Upper lobe of right lung (tissue), 1 donor: ENCODE results near the gene COL10A1. TPM values are rescaled to one million over a fixed set of nuclear protein-coding genes. Genes with fewer than 3 reads are reported as not detected.
"Not testable (repeated sequence)": the region's sequence is repeated elsewhere in the genome, so short reads cannot be mapped to it uniquely, and the experiment has no call there.

Source experiments
- ATAC-seq: fragments of 200-7000 bp; cut with Tn5 transposase; one replicate; pipeline ENCODE4 v1.9.1; 2020; ENCODE audit warnings: mild to moderate bottlenecking, moderate library complexity
- DNase-seq: peaks from one replicate; pipeline ENCODE4 v3.0.0-alpha.2; 2020
- H3K27ac ChIP-seq: fragments of 200-600 bp; one replicate; pipeline ENCODE4 v1.8.0; 2022
- H3K27me3 ChIP-seq: fragments of 200-600 bp; one replicate; pipeline ENCODE4 v1.8.0; 2022; ENCODE audit warnings: mild to moderate bottlenecking
- H3K36me3 ChIP-seq: fragments of 200-600 bp; one replicate; pipeline ENCODE4 v1.8.0; 2022
- H3K4me1 ChIP-seq: fragments of 200-600 bp; one replicate; pipeline ENCODE4 v1.8.0; 2022
- H3K4me3 ChIP-seq: fragments of 200-600 bp; one replicate; pipeline ENCODE4 v1.8.0; 2022; ENCODE audit warnings: mild to moderate bottlenecking
- H3K9me3 ChIP-seq: fragments of 200-600 bp; one replicate; pipeline ENCODE4 v1.8.0; 2022
- CTCF ChIP-seq: fragments of 200-600 bp; IDR thresholded peaks from one replicate; pipeline ENCODE4 v1.8.0; 2022; ENCODE audit warnings: antibody characterized with exemption
- intact Hi-C: fragments of 100-400 bp; cut with DNase I; formaldehyde crosslinking; loops from one replicate; pipeline ENCODE4 v1.11.0; 2022
- total RNA-seq: library from RNA; stranded (reverse); fragmentation: NEBNext Ultra II Directional; extraction: Animal tissue kit (Norgen Biotek cat#: 25700); gene quantifications from one replicate; pipeline ENCODE4 v1.2.1, GENCODE V29; 2021
- donor health status: DM: no; HTN: yes; CAD: no; lungs with severe emphysema.

The COL10A1 gene
- total RNA-seq, 1 donor from 2014 or later = 2.8 TPM

GRCh38 chr6:116096979-116097816 is 28.7 kb downstream of the COL10A1 start:
- intact Hi-C loops = loop anchor here (10.0 kb wide), 1 partner anchor 82 kb away; no protein-coding TSS in a partner anchor
- ATAC-seq = no peak
- no peak overlapping the region for H3K4me3 ChIP-seq
- peak; percentile 62 for TF ChIP-seq CTCF
- no peaks in the 10 kb centered on the region for H3K27me3 ChIP-seq
- no peaks in the 10 kb centered on the region for H3K9me3 ChIP-seq
- H3K4me1 ChIP-seq = peaks cover 8% of the 10 kb centered on the region
- H3K27ac ChIP-seq = no peak overlapping the region
- no peaks in the 10 kb centered on the region for H3K36me3 ChIP-seq
- no peak for DNase-seq

GRCh38 chr6:116096048-116096759 is 29.7 kb downstream of the COL10A1 start:
- not testable (repeated sequence) for H3K4me1 ChIP-seq, H3K27me3 ChIP-seq, H3K4me3 ChIP-seq, ATAC-seq, DNase-seq, H3K36me3 ChIP-seq, H3K27ac ChIP-seq, H3K9me3 ChIP-seq
- intact Hi-C loops = loop anchor here (10.0 kb wide), 1 partner anchor 81 kb away; no protein-coding TSS in a partner anchor

- intact Hi-C loops = loop anchor here (10.0 kb wide), 1 partner anchor 79 kb away; no protein-coding TSS in a partner anchor
- no peak overlapping the region for H3K4me3 ChIP-seq
- H3K27ac ChIP-seq = no peak overlapping the region
- H3K36me3 ChIP-seq = no peaks in the 10 kb centered on the region
- ATAC-seq = no peak
- no peak for DNase-seq
- no peaks in the 10 kb centered on the region for H3K9me3 ChIP-seq
- no peaks in the 10 kb centered on the region for H3K27me3 ChIP-seq
- no peaks in the 10 kb centered on the region for H3K4me1 ChIP-seq
- no peak for TF ChIP-seq CTCF
These were observed 31.9 kb downstream of the COL10A1 start for GRCh38 chr6:116094041-116094440.

DNA sequence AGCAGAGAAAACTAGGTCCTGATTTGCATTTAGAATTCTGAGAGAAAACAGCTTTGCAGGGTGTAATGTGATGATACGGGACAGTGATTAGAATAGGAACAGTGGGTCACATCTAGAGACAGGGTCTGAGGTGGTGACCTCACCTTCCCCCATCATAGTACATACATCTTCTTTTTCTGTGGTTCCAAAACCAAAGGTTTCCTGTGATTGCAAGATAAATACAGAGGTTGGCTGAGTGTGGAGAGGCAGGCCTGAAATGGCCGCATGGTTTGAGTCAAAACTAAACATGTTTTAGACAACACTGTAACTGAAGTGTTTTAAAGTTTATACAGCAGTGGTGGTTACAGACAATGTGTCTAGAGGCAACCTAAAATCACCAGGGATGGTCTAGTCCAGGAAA is 35.7 kb downstream of the COL10A1 start:
- intact Hi-C loops = loop anchor here (10.0 kb wide), 1 partner anchor 75 kb away; no protein-coding TSS in a partner anchor
- no peaks in the 10 kb centered on the region for H3K4me1 ChIP-seq
- no peaks in the 10 kb centered on the region for H3K9me3 ChIP-seq
- H3K27me3 ChIP-seq = no peaks in the 10 kb centered on the region
- no peak overlapping the region for H3K27ac ChIP-seq
- no peak for TF ChIP-seq CTCF
- no peak for ATAC-seq
- DNase-seq = no peak
- no peaks in the 10 kb centered on the region for H3K36me3 ChIP-seq
- no peak overlapping the region for H3K4me3 ChIP-seq

GRCh38 chr6:116088946-116089345 is 37.0 kb downstream of the COL10A1 start:
- no peak for TF ChIP-seq CTCF
- Histone ChIP-seq H3K4me1 (no peaks in the 10 kb centered on the region), H3K4me3 (no peak overlapping the region), H3K27me3 (no peaks in the 10 kb centered on the region), H3K9me3 (no peaks in the 10 kb centered on the region), H3K27ac (no peak overlapping the region), H3K36me3 (no peaks in the 10 kb centered on the region)
- intact Hi-C loops = no loop called here
- ATAC-seq = no peak
- DNase-seq = no peak

- no peak for DNase-seq
- Histone ChIP-seq H3K9me3 (no peaks in the 10 kb centered on the region), H3K4me3 (no peak overlapping the region), H3K27ac (no peak overlapping the region), H3K36me3 (no peaks in the 10 kb centered on the region), H3K4me1 (no peaks in the 10 kb centered on the region), H3K27me3 (no peaks in the 10 kb centered on the region)
- intact Hi-C loops = no loop called here
- no peak for TF ChIP-seq CTCF
- ATAC-seq = no peak
These were observed 38.4 kb downstream of the COL10A1 start for GRCh38 chr6:116087437-116088027.
